Endothelial cell (in vitro differentiated cells): ENCODE measurements around the gene GADL1. TPM values are rescaled to one million over a fixed set of nuclear protein-coding genes. Genes with fewer than 3 reads are reported as not detected.

Experiments used
- DNase-seq: peaks from one replicate; pipeline ENCODE4 v3.0.0; 2021; ENCODE audit warnings: low spot score
- H3K27ac Mint-ChIP-seq: one replicate; pipeline ENCODE4 v1.8.0; 2021; ENCODE audit warnings: mixed read lengths, inconsistent platforms; ENCODE audit not compliant: unreplicated experiment
- H3K27me3 Mint-ChIP-seq: one replicate; pipeline ENCODE4 v1.8.0; 2021; ENCODE audit warnings: mild to moderate bottlenecking, moderate library complexity, mixed read lengths, inconsistent platforms; ENCODE audit not compliant: unreplicated experiment
- H3K36me3 Mint-ChIP-seq: one replicate; pipeline ENCODE4 v1.8.0; 2021; ENCODE audit warnings: mild to moderate bottlenecking, low read depth, mixed read lengths, inconsistent platforms; ENCODE audit not compliant: unreplicated experiment
- H3K4me1 Mint-ChIP-seq: one replicate; pipeline ENCODE4 v1.8.0; 2021; ENCODE audit warnings: mild to moderate bottlenecking, mixed read lengths, inconsistent platforms; ENCODE audit not compliant: unreplicated experiment
- H3K4me3 Mint-ChIP-seq: one replicate; pipeline ENCODE4 v1.8.0; 2021; ENCODE audit warnings: mild to moderate bottlenecking, mixed read lengths, inconsistent platforms; ENCODE audit not compliant: unreplicated experiment
- H3K9me3 Mint-ChIP-seq: one replicate; pipeline ENCODE4 v1.8.0; 2021; ENCODE audit warnings: mixed read lengths, inconsistent platforms; ENCODE audit not compliant: unreplicated experiment
- total RNA-seq: library from RNA; stranded (reverse); fragmentation: NEBNext Ultra II Directional; extraction: Animal tissue kit (Norgen Biotek cat#: 25700); gene quantifications from one replicate; pipeline ENCODE4 v1.2.1, GENCODE V29; 2021; ENCODE audit not compliant: unreplicated experiment
- TF ChIP-seq, protein P1 (sequence below): fragments of 200-600 bp; sonication (generic); IDR thresholded peaks from one replicate; pipeline ENCODE4 v1.5.0; 2021; ENCODE audit warnings: antibody characterized with exemption; ENCODE audit not compliant: unreplicated experiment

GADL1 gene
- total RNA-seq, 1 donor from 2014 or later: not detected

DNA sequence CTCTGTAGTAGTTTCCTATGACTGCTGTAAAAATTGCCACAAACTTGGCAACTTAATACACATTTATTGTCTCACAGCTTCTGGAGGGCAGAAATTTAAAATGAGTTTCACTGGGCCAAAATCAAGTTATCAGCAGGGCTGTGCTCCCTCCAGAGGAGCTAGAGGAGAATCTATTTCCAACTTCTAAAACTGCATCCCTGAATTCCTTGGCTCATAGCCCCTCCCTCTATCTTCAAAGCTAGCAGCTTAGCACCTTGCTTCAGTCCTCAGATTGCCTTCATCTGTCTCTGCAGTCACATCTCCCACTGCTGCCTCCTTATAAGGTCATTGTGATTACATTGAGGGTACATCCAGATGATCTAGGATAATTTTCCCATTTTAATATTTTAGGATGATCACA is 17.8 kb upstream of the GADL1 start:
- Mint-ChIP-seq H3K9me3 (no peaks in the 10 kb centered on the region), H3K36me3 (no peaks in the 10 kb centered on the region), H3K27me3 (no peaks in the 10 kb centered on the region), H3K27ac (no peak overlapping the region), H3K4me1 (no peaks in the 10 kb centered on the region), H3K4me3 (no peak overlapping the region)
- TF ChIP-seq, protein P1, sequence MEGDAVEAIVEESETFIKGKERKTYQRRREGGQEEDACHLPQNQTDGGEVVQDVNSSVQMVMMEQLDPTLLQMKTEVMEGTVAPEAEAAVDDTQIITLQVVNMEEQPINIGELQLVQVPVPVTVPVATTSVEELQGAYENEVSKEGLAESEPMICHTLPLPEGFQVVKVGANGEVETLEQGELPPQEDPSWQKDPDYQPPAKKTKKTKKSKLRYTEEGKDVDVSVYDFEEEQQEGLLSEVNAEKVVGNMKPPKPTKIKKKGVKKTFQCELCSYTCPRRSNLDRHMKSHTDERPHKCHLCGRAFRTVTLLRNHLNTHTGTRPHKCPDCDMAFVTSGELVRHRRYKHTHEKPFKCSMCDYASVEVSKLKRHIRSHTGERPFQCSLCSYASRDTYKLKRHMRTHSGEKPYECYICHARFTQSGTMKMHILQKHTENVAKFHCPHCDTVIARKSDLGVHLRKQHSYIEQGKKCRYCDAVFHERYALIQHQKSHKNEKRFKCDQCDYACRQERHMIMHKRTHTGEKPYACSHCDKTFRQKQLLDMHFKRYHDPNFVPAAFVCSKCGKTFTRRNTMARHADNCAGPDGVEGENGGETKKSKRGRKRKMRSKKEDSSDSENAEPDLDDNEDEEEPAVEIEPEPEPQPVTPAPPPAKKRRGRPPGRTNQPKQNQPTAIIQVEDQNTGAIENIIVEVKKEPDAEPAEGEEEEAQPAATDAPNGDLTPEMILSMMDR: no peak
- DNase-seq: no peak

DNA sequence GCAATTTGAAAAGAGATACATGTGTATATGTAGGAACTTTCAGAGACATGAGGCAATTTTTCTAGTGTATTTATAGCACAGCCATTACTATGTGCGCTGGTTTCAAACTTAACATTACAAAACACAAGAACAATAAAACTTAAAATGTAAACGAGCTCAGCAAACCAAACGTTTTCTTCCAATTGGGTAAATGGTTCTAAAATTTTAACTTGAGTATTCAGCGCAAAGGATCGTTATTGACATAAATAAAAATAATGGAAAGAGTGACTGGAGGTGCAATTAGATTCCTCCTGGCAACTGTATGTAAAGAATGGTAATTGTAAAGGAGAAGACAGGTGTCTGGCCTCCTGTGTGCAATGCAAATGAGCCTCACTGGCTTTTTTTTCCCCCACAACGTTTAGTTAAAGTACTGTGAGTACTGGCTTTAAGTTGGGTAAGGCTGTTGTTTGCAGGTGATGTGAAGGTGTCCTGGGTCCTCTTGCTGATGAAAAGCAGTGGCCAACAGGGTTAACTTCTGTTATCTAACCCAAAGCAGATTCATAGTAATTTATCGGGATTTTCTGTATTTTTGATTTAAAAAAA is 14.1 kb upstream of the GADL1 start:
- no peaks in the 10 kb centered on the region for H3K27me3 Mint-ChIP-seq
- DNase-seq: no peak
- no peaks in the 10 kb centered on the region for H3K9me3 Mint-ChIP-seq
- H3K4me1 Mint-ChIP-seq: no peaks in the 10 kb centered on the region
- H3K4me3 Mint-ChIP-seq: no peak overlapping the region
- no peak overlapping the region for H3K27ac Mint-ChIP-seq
- H3K36me3 Mint-ChIP-seq: no peaks in the 10 kb centered on the region
- TF ChIP-seq, protein P1: no peak

DNA sequence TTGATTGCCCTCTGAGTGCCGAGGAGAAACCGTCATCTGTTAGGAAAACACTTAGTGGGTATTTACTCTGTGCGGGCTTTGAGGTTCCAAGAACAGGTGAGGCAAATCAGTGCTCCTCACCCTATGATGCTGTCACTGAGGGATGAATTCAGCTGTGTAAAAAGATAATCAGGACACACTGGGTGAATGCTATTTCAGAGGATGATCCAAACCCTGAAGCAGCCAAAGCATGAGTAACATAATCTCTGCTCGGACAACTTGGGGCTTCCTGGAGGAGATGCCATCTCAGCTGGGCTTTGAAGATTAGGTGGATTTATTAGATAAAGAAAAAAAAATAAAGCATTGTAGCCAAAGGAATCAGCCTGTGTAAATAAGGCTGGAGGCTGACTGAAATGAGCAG is 10.5 kb upstream of the GADL1 start:
- Mint-ChIP-seq H3K4me1 (no peaks in the 10 kb centered on the region), H3K9me3 (no peaks in the 10 kb centered on the region), H3K27ac (no peak overlapping the region), H3K4me3 (no peak overlapping the region), H3K36me3 (no peaks in the 10 kb centered on the region), H3K27me3 (no peaks in the 10 kb centered on the region)
- TF ChIP-seq, protein P1: no peak
- DNase-seq: no peak

DNA sequence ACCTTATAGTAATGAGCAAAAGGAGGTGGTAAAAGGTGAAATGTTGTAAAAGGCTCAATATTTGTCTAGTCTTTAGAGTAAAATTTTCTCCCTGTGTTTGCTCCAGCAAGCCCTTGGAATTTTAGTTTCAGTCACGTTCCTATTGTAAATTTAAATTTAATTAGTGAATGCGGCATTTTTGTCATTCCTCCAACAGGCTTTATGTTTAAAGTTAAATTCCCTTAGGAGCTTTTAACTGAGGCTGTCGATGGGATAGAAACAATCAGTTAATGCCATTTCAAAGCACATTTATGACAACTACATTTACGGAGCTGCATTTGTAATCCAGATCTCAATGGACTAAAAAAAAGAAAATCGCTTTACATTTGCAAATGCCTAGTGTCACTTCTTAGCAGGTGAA is 868 bp upstream of the GADL1 start:
- peaks cover 15% of the 10 kb centered on the region for H3K4me1 Mint-ChIP-seq
- no peaks in the 10 kb centered on the region for H3K9me3 Mint-ChIP-seq
- H3K27ac Mint-ChIP-seq: no peak overlapping the region
- no peaks in the 10 kb centered on the region for H3K27me3 Mint-ChIP-seq
- H3K4me3 Mint-ChIP-seq: no peak overlapping the region
- DNase-seq: no peak
- TF ChIP-seq, protein P1: no peak
- H3K36me3 Mint-ChIP-seq: no peaks in the 10 kb centered on the region

DNA sequence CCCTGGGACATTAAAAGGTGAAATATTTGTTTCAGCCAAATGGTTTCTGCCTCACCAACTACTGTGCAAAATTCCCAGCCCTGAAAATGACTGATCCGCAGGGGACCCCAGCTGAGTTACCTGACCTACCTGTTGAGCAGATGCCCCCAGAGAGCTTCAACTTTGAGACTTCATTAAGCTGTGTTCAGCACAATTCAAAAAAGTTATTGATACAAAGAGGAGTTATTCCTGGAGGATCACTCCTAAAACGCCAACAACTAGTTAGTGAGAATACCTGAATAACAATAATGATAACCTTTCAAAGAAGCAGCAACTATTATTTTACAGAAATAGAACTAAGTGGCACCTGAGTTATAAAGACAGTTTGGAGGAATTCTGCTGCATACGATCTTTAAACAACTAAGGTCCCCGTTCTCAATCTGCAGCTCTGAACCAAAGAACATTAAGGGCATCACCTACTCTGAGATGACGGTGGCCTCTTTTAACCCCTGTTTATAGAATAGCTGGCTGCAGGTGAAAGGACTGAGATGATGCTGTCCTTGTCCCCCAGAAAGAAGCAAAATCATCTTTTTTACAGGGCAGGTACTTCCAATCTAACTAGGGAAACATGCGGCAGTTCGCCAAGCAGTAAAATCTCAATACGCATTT is 659 bp downstream of the GADL1 start:
- H3K9me3 Mint-ChIP-seq: no peaks in the 10 kb centered on the region
- H3K36me3 Mint-ChIP-seq: no peaks in the 10 kb centered on the region
- DNase-seq: no peak
- H3K4me3 Mint-ChIP-seq: peak overlapping the region; percentile 77
- TF ChIP-seq, protein P1: no peak
- H3K27ac Mint-ChIP-seq: no peak overlapping the region
- no peaks in the 10 kb centered on the region for H3K27me3 Mint-ChIP-seq
- peaks cover 16% of the 10 kb centered on the region for H3K4me1 Mint-ChIP-seq
